OCI-LY3 (cell line): Measurements from ENCODE around the gene NCAPD3.

Source experiments
- CTCF ChIP-seq: fragments of 200-600, 300-600 bp; sonication (generic); IDR thresholded peaks from 2 replicates; pipeline ENCODE4 v1.5.1; 2014; ENCODE audit warnings: antibody characterized with exemption, low read length, low read depth
- EZH2phosphoT487 ChIP-seq: fragments of 200-600 bp; shearing (Covaris generic); IDR thresholded peaks from 2 replicates; pipeline ENCODE4 v1.6.1; 2018; ENCODE audit warnings: antibody characterized with exemption, mixed run types, low read depth

GRCh38 chr11:134139303-134139872, 84.4 kb downstream of the NCAPD3 start:
- no peak for TF ChIP-seq CTCF
- TF ChIP-seq EZH2phosphoT487 = no peak
